NCI-H748 treated with DMSO at 0.1 percent for 48 hours (cell line): Measurements from ENCODE around the gene CELSR3.

Source experiments
- DNase-seq: peaks from one replicate; lab custom pipeline; 2025; lab: John Stamatoyannopoulos, UW

The CELSR3 gene

GRCh38 chr3:48661501-48662144 lies 1.1 kb downstream of the CELSR3 start:
- DNase-seq, result no peak

- DNase-seq, result no peak
These were observed 1.8 kb downstream of the CELSR3 start for GRCh38 chr3:48660800-48661400.

DNA sequence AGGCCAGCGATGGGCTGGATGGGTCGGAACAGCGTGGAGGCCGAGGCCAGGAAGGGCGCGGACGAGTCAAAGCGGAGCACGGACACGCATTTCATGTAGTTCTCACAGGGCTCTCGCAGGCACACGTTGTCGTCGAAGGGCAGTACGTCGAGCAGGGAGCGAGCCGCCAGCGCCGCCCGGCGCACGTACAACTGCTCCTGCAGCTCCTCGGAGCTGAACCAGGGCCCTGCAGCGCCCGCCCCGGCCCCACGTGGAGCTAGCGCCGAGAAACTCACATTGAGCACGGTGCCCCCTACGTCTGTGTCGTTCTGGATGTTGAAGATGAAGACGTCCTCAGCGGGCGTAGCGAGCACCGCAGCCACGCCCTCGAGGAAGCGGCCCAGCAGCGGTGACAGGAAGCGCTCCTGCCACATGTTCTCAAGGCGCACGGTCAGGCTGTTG lies 5.8 kb downstream of the CELSR3 start:
- no peak for DNase-seq

- no peak for DNase-seq
These were observed 6.4 kb downstream of the CELSR3 start for GRCh38 chr3:48656061-48656840.

GRCh38 chr3:48655606-48656005 lies 7.1 kb downstream of the CELSR3 start:
- no peak for DNase-seq

GRCh38 chr3:48655063-48655462 lies 7.6 kb downstream of the CELSR3 start:
- no peak for DNase-seq

DNA sequence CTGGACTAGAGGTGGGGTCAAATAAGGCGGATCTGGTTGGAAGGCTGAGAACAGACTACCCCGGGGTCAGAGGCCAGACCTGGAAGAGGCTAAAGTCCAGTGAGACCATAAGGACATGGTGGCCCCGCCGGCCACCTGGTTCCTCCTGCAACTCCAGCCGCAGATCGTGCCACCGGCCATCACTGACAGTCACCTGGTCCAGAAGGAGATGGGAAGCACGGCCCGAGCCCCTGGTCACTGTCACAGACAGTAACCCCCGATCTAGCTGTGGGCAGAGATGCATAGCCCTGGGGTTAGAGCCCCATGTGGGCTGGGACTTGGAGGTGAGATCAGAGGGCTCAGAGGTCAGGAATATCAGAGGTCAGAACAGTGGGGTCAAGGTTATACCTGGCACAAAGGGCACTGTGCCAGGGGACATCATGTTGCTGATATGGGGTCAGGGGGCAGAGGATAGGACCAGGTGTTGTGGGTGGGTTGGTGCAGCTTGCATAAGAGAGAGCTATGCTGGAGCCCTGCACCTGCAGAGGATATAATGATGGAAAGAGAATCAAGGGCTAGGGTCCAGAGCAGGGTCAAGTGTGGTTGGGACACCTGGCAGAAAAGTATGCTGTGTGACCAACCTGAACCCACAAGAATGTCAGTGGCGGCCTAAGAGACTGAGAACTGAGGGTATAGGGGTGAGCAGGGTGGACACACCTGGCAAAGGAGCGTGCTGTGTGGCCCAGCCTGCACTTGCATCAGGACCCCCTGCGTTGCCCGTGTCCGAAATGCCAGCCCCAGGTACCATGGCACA lies 9.6 kb downstream of the CELSR3 start:
- no peak for DNase-seq

- DNase-seq, result no peak
These were observed 10.9 kb downstream of the CELSR3 start for GRCh38 chr3:48651771-48652170.

DNA sequence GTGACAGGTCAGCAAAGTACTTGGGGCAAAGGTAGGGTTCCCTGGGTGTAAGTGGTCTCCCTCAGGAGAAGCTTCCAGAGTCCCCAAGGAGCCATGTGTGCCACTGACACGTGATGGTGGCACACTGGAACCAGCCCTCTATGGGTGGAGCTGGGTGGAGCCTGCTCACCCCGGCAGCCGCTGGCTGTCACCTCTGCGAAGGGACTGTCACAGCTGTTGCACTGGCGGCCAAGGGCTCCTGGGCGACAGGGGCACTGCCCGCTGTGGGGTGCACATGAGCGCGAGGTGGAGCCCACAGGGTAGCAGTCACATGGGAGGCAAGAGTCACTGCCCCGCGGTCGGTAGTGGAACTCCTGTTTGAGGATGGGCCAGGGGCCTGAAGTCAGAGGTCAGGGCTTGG lies 12.0 kb downstream of the CELSR3 start:
- no peak for DNase-seq

DNA sequence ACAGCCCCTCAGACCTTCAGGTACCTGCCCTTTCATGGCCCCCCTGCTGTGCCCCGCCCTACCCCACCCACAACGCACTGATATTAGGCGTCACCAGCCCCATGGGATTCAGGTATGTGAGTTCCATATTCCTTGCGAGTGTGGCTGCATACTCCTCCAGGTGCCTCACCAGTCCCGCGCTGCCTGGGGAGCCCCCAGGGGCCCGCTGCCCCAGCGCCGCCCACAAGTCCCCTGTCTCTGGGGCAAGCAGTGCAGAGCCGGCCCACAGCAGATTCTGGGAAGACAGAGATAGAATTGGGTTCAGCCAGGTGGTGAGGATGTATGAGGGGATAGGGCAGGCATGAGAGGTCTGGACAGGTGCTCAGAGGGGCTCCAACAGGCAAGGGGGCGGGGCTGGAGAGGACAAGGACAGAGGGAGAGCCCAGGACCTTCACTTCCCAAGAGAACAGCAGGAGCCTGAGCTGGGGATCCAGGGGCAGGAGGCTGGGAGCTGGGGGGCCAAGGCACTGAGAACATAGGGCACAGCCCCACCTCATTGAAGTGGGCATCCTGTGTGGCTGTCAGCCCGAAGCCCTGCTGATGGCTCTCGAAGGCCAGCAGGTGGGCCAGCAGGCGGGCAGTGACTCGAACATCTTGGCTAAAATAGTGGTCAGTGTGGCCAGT lies 14.4 kb downstream of the CELSR3 start:
- DNase-seq, result no peak

- no peak for DNase-seq
These were observed 15.0 kb downstream of the CELSR3 start for GRCh38 chr3:48647714-48648113.

- DNase-seq, result no peak
These were observed 17.6 kb downstream of the CELSR3 start for GRCh38 chr3:48644898-48645760.

GRCh38 chr3:48642605-48643004 lies 20.1 kb downstream of the CELSR3 start:
- DNase-seq, result no peak

GRCh38 chr3:48641396-48641795 lies 21.3 kb downstream of the CELSR3 start:
- no peak for DNase-seq

GRCh38 chr3:48639944-48640606 lies 22.6 kb downstream of the CELSR3 start:
- no peak for DNase-seq

GRCh38 chr3:48637305-48637704 lies 25.4 kb downstream of the CELSR3 start:
- no peak for DNase-seq

DNA sequence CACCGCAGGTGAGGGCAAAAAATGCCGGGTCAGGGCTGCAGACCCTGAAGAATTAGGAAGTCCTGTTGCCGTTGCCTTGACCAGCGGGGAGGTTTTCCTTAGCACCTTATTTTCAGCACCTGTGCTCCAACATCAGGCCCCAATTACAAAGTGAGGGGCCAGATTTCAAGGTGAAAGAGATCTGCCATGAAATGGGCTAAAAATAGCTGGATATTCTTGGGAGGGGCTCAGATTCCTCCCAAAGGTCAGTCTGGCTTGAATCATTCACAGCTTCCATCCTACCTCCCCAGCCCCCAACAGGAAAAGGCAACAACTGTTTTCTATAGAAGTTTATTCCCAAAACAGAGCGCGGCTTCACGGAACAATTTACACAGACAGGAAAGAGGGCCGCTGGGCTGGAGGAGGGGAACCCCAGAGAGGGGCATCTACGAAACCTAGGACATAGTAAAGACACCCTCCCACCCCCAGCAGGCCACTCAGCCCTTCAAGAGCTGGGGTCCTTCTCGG lies 26.5 kb downstream of the CELSR3 start:
- no peak for DNase-seq

DNA sequence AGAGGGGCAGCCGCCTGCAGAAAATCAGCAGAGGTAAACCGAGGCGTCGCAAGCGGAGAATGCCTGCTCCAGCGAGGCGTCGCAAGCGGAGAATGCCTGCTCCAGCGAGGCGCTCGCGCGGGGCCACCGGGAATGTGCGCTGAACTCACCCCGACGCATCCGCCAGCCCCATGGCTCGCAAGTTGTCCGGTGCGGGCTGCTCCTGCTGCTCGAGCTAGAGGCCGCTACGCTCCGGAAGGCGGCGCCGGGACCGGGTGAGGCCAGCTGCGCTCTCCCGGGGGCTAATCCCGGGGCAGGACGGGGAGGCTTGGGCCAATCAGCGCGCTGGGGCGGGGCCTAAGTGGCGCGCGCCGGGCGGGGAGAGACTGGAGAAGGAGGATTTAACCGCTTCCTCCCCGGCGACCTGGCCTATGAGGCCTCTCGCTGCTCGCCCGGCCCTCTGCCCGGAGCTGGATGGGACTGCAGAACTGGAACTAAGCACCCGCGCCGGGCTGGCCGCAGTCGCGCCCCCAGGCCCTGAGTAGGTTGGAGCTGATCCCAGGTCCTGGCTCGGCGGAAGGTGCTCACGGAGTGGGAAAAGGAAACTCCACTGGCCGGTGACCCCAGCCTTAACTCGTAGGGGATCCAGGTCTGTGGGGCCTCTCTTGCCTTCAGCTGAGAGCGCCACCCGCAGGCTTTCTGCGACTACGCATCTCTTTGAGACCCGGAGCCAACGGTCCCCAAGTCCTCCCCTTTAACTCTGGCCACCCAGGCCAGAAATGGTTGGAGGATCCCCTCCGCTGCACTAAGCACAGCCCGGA lies 27.3 kb downstream of the CELSR3 start, which contains the start of gene SLC26A6:
TSS of gene SLC26A6 (minus strand) at position 240 of the 800 bp plus-strand sequence. CDS start at position 172, 68 bp downstream.
- DNase-seq, result peak; percentile 72

DNA sequence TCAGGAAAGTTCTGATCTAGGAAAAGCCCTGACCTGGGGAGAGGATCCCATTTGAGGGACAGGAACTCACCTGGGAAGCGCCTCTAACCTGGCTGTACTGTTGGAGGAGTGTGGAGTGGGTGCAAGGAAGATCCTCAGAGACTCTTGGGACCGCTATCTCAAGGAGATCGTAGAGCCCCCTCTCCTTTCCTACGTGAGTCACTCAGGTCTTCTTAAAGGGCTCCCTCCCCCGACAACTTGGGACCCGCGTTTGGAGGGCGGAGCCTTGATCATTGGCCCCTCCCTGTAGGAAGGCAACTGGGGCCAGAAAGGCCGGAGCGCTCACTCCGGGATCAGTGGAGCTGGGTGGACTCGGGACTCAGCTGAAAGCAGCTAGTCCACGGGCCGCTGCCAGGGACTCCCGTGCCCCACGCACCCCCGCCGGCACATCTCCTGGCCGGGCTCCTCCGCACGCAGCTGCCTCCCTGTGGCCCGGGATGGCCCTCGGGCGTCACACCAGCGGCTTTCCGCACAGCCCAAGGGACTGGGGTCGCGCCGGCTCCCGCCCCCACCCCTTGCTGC lies 27.9 kb downstream of the CELSR3 start:
- DNase-seq, result no peak
